ENCODE data around the gene SLC46A3.

- no peak for TF ChIP-seq FOXP2 (optimal IDR thresholded peaks at IDR 0.05; ENCODE audit: control extremely low read depth, extremely low read length, insufficient read depth)
- no peak for TF ChIP-seq EZH2 (IDR thresholded peaks at IDR 0.05)
- TF ChIP-seq POLR2AphosphoS5 (IDR thresholded peaks at IDR 0.05; ENCODE audit: borderline replicate concordance, low read depth, low read length) = no peak
These were observed 9.9 kb upstream of the SLC46A3 start for GRCh38 chr13:28728642-28729041.
